C4-2B (cell line): ENCODE results near the gene PDCD2L.
"Not testable (repeated sequence)": the region's sequence is repeated elsewhere in the genome, so short reads cannot be mapped to it uniquely, and the experiment has no call there.

Source experiments
- ZFX ChIP-seq: fragments of 450-650 bp; IDR thresholded peaks from 2 replicates; pipeline ENCODE4 v1.6.1; 2017
- TF ChIP-seq, protein P1 (sequence below): fragments of 450-650 bp; conservative IDR thresholded peaks from 2 replicates; pipeline ENCODE4 v1.5.1; 2017; ENCODE audit warnings: mild to moderate bottlenecking

DNA sequence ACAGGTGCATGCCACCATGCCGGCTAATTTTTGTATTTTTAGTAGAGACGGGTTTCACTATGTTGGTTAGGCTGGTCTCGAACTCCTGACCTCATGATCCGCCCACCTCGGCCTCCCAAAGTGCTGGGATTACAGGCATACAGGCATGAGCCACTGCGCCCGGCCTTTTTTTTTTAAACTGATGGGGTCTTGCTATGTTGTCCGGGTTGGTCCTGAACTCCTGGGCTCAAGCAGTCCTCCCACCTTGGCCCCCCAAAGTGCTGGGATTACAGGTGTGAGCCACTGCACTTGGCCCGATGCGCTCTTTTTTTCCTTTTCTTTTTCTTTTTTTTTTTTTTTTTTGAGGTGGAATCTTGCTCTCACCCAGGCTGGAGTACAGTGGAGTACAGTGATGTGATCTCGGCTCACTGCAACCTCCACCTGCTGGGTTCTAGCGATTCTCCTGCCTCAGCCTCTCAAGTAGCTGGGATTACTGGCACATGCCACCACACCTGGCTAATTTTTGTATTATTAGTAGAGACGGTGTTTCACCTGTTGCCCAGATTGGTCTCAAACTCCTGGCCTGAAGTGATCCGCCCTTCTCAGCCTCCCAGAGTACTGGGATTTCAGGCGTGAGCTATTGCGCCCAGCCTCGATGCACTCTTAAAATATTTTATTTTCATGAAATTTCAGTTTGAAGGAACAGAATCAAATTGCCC is 51.7 kb downstream of the PDCD2L start:
- TF ChIP-seq, protein P1, sequence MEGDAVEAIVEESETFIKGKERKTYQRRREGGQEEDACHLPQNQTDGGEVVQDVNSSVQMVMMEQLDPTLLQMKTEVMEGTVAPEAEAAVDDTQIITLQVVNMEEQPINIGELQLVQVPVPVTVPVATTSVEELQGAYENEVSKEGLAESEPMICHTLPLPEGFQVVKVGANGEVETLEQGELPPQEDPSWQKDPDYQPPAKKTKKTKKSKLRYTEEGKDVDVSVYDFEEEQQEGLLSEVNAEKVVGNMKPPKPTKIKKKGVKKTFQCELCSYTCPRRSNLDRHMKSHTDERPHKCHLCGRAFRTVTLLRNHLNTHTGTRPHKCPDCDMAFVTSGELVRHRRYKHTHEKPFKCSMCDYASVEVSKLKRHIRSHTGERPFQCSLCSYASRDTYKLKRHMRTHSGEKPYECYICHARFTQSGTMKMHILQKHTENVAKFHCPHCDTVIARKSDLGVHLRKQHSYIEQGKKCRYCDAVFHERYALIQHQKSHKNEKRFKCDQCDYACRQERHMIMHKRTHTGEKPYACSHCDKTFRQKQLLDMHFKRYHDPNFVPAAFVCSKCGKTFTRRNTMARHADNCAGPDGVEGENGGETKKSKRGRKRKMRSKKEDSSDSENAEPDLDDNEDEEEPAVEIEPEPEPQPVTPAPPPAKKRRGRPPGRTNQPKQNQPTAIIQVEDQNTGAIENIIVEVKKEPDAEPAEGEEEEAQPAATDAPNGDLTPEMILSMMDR = not testable (repeated sequence)
- not testable (repeated sequence) for TF ChIP-seq ZFX
